HG03159 (cell line): ENCODE data around the gene LSM3.

ENCODE experiments used
- ATAC-seq: cut with Tn5 transposase; IDR thresholded peaks from one replicate; pipeline ENCODE4 v1.9.1; 2021; ENCODE audit warnings: mild to moderate bottlenecking, moderate library complexity; ENCODE audit not compliant: unreplicated experiment

LSM3 gene

DNA sequence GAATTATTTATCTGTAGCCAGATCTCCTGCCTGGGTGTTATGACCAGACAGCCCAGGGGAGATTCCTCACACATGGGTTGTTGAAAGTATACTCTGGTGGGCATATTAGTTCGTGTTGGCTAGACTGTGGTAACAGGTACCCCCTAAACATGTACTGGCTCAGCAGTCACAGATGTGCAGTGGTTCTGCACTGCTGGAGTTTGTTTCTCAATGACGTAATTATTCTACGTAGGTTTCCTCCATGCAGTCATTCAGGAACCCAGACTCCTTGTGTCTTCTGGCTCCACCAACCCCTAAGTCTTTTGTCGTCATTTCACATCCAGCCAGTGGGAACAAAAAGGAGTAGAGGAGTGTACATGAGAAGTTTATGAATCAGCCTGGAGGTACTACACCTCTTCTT is 16.2 kb downstream of the LSM3 start:
- ATAC-seq, result no peak

DNA sequence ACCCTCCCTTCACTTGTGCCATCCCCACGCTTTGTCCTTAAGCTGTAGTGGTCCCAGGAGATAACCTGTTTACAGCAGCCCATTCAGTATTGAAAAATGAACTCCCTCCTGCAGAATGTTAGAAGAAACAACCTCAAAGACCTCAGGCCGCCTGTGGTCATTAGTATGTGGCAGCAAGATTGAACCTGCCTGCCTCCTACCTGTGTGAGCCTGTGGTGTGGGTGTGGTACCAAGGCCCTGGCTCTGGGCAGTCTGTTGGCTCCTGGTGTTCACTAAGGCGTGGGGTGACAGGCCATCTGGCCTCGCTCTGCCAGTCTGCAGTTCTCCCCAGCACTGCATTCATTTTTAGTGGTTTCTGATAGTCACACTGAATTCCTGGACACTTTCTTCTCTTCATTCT is 21.0 kb downstream of the LSM3 start:
- ATAC-seq, result no peak

DNA sequence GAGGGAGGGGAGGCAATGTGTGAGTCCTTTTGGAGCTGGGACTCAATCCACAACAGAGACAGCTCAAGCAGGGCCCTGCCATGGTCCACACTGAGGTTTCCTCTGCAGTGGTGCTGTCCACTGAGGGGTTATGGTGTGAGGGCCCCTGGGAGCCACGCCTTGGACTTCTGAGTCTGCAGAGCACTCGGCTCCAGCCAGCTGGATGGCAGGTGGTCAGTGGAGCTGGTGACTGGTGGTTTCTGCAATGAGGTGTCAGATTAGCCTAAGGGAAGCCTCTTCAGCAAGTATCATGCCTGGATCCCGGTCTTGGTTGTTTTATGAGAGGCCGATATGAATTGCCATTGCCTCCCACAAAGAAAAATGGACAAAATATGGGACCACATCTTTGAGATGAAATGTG is 21.7 kb downstream of the LSM3 start:
- ATAC-seq, result no peak

DNA sequence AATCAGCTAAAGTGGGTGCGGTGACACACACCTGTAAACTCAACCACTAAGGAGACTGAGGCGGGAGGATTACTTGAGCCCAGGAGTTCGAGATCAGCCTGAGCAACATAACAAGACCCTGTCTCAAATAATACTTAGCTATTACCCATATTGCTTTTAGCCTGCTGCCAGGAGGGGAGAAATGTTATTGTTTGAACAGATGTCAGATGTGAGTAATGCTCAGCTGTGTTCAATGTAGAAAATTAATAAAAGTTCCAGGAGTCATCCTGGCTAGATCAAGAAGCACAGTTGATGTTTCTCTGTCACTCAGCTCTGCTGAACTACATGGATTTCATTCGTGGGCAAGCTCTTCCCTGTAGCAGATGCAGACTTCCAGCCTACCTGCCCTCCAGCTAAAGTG is 22.2 kb downstream of the LSM3 start:
- ATAC-seq, result no peak

DNA sequence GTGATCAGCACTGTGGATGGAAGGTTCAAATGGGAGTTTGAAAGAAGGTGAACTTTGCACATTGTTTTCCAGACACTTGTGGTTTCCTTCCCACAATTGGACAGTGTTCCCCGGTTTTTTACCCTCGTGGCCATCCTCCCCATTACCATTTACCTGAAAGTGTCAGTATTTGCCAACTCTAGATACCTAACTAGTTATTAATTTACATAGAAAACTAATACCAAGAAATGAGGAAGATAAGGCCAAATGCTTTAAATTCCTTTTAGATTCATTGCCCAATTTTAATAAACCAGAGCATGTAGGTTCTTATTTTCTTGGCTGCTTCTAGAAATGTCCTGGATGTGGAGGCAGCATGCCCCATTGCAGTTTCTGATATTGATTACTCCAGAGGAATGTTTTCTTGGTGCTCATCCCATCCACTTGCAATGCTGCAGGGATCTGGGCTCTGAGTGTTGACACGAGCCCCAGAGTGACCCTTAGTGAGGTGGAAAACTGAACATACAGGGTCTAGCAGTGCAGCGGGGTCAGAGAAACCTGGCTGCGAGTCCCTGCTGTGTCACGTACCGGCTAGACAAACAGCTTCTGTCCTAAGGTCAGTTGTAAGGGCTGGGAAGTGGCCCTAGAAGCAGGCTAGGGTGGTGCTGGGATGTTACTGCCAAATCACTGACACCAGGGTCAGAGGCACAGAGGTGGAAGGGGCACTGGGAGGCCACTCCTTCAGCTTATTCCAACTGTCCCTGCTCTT is 23.5 kb downstream of the LSM3 start:
- no peak for ATAC-seq

DNA sequence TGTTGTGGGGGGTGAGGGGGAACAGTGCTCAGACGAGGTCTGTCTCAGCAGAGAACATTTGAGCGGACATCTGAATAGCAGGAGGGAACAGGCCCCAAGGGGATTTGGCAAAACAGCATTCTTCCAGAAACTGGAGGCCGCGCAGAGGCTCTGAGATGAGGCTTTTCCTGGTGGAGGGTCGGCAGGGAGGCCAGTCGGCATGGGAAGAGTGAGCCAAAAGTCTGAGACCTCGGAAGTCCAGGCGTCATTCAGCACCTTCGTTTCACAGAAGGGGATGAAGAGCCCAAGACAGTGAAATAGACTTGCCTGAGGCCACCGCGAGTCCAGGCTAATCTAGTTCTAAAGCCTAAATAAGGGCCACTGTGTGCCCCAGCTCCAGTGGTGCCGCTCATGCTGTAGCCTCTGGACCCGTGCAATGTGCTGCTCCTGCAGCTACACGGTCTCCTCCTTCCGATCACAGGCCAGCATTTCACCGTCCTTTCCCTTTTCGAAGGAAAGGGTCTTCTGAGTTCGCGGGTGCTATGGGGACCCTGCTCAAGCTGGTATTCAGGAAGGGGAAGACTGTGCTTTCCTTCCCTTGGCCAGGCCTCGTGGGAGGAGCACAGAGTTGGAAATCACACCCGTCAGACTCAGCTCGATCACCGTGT is 24.4 kb downstream of the LSM3 start:
- ATAC-seq, result no peak

DNA sequence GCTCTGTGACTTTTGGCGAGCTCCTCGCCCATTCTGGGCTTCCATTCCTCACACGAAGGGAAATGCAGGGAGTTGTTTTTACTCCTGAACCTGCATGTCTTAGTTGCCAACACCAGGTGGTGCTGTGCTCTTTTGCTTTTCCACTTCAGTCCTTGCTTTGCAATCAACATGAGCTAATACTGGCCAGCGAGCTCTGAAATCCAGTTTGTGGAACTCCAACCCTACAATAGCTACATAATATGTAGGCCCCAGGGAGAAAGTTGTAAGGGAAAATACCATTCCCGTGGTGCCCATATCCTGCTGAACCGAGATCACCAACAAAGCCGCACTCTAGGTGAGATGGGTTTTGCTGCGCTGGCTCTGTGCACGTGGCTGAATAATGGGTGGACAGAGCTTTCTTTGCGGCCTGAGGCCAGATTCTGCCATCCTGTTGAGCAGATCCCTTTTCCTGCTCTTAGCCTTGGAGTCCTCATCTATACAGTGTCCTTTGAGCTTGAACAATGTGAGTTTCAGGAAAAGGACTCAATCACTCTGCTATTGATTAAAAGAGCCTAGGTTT is 25.0 kb downstream of the LSM3 start:
- peak; percentile 63 for ATAC-seq

DNA sequence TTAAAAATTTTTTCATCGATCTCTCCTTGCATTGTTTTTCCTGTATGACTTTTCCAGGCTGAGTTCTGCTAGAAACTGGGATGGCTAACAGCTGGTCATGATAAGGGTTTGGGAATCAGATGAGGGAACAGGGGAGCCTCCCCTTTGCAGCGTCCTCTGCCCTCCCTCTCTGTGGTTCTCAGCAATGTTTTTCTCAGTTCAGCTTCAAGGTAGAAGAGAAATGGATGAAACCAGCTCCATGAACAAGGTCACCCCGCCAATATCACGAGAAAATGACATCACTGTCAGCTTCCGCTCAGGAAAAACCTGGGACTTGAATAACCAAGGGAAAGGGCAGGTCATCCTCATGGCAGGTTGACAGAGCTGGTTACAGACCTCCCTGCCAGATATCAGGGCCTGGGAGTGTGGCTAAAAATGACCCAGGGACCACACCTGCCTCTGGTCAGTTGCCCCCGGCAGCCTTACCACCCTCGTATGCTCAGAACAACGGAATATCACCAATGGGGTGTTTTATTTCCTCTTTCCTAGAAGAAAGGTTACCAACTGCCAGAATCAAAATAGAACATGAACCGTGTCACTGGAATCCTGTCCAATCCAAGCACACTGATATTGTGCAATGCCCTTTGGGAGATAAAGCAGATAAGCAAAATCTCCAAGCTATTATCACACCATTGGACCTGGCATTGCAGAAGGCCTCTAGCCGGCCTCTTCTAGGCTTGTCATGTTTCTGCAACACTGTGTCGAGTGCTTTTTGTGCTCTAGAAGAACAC is 26.1 kb downstream of the LSM3 start:
- no peak for ATAC-seq

DNA sequence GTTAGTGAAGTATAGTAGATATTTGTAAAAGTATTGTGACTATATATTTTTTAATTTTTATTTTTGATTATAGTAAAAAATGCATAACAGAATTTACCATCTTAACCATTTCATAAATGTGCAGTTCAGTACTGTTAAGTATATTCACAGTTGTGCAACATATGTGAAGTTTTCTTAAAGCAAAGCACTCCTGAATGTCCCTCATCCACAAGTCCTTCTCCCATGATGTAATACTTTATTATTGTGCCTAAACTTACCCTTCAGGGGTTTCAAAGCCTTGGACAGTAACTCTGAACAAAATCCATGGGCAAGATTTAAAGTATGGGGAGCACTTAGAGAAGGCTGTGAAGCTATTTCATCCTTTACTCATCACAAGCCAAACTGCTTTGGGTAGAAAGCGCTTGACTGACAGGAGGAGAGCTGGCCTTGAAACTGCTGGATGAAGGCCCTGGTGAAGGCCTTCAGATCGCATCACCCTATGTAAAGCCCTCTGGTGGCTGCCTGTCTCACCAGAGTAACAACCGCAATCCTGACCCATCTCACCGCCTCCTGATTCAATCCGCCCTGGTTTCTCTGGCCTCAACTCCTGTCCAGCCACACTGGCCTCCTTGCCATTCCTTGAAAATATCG is 28.0 kb downstream of the LSM3 start:
- ATAC-seq, result no peak

DNA sequence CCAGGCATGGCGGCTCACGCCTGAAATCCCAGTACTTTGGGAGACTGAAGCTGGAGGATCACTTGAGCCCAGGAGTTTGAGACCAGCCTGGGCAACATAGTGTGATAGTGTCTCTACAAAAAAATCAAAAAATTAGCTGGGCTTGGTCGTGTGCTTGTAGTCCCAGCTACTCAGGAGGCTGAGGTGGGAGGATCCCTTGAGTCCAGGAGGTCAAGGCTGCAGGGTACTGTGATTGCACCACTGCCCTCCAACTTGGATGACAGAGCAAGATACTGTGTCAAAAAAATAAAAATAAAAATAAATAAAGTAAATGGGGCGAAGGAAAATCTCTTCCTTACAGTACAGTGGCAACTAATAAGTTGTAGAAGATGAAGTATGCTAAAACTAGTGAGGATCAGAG is 29.6 kb downstream of the LSM3 start:
- no peak for ATAC-seq

DNA sequence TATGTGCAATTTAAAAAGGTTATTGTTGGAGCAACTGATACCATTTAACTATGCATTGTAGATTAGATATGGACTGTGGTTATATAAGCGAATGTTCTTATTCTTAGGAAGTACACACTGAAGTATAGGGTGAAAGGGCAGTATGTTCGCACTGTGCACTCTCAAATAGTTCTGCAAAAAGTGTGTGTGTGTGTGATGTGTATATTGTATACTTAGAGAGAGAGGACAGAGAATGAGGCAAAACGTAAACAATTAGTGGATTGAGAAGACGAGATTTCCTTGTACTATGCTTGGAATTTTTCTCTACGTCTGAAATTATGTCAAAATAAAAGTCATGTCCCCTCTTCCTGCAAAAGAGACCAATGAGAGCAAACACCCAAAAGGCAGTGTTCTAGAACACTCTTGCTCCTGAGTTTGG is 30.4 kb downstream of the LSM3 start:
- no peak for ATAC-seq

DNA sequence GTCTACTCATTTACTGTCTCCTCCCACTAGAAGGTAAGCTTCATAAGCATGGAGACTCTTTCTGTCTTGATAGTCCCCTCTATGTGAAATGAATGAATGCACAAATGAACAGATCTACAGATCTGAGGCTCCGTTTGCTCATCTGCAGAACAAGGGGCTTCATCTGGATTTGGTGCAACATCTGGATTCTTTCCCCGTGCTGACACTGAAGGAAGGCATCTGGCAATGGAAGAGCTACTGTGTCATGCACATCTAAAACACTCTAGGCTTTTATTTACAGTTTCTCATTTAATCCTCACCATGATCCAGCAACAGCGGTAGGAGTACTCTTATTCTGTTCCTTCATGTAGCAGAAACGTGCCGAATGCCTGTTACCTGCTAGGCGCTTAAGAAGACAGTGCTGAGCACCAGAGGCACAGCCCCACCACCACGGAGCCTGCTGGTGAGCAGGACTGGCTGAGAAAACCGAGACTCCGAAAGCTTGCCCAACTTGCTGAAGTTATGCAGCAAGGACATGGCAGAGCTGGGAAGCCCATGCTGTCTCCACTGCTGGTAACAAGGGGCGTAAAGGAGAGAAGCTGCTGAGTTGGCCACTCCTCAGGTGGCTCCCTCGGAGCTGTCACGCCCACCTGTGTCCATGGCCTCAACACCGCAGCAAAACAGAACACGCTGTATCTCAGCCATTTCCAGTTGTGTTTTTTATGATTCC is 31.1 kb downstream of the LSM3 start:
- no peak for ATAC-seq

DNA sequence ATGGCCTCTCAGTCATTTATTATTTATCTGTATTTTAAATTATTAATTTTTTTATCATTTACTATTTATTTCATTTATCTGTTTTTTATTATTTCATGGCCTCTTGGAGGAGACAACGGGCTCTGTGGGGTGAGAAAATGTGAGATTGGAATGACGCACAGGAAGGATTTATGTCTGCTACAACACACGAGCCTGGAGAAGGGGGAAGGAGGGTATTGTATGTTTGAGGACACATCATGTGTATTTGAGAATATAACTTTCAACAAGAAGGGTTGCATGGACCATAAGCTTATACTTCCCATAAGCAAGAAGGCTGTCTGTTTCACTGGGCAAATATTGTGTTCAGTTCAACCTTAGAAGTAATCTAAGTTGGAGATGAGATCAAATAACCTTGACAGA is 31.7 kb downstream of the LSM3 start:
- ATAC-seq, result no peak

DNA sequence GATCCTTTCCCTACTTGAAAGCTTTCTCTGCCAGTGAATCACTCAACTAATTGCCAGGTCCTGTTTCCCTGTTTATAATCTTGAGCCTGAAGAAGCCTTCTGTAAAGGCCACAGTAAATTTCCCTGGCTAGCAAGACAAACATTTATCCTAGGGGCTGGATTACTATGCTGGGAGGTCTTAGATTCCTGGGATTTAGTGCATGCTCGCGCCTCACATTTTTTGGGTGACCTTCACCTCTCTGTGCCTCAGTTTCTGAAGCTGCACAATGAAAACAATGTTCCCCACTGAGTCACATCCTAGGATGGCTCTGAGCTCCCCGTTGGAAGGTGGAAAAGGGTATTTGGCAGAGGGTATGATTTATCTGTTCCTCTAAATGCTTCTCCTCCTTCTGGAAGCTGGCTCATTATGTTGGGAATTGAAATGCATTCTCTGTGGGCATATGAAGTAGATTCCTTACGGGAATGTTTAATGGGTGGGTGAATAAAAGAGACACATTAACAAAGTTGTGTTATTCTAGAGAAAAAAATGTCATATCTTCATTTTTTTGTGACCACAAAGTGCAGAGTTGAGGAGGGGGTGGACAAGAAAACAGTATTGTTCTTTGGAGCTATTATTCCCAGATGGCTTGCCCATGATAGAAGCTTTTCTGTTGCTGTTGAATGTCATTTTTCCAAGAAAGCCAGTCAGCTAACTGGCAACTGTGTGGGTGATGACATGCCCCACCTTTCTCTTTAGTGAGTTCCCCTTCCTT is 32.4 kb downstream of the LSM3 start:
- ATAC-seq, result no peak

DNA sequence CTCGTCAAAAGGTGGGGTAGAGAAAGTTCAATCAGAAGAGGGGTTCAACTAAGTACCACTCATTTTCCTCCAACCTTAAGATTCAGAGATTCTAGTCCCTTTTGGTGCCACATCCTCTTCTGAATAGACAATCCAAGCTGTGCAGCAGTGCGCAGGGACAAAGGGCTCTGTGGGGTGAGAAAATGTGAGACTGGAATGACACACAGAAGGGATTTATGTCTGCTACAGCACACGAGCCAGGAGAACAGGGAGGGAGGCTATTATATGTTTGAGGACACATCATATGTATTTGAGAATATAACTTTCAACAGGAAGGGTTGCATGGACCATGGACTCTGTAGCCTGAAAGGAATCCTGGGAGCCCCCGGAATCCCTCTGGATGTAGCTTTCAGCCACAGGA is 33.0 kb downstream of the LSM3 start:
- no peak for ATAC-seq

DNA sequence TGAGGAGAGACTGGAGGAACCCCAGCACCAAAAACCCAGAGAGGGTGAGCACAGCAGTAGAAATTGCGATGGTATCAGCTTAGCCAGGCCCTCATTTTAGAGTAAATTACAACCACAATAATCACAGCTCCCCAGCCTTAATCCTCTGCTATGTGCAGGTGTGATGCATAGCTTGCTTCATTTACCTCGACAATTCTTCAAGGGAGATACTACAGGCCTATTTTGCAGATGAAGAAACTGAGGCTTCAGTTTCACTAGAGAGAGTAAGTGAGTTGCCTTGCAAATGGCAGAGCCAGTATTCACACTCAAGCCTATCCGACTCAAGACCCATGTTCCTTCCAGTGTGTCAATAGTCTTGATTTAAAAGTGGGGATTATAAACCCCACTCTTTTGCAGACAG is 33.4 kb downstream of the LSM3 start:
- ATAC-seq, result no peak

DNA sequence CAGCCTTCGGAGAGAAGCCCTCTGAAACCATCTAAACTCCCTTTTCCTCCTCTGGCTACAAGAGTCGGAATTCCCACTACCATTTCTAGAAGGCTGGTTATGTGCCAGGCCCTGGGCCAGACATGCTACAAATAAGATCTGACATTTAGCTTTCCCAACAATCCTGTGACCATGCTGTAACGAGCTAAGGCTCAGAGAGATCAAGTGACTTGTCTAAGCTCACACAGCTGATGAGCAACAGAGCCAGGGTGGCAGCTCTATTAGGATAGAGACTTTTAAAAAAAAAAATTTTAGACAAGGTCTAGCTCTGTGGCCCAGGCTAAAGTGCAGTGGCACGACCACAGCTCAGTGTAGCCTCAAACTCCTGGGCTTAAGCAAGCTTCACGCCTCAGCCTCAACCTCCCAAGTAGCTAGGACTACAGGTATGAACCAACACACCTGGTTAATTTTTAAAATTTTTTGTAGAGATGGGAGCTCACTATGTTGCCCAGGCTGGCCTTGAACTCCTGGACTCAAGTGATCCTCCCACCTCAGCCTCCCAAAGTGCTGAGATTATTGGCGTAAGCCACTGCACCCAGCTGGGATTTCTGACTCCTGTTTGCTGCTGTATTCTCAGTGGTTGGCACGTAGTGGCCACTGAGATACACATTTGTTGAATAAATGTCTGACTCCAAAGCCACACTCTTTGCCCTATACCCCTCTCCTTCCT is 34.6 kb downstream of the LSM3 start:
- no peak for ATAC-seq

DNA sequence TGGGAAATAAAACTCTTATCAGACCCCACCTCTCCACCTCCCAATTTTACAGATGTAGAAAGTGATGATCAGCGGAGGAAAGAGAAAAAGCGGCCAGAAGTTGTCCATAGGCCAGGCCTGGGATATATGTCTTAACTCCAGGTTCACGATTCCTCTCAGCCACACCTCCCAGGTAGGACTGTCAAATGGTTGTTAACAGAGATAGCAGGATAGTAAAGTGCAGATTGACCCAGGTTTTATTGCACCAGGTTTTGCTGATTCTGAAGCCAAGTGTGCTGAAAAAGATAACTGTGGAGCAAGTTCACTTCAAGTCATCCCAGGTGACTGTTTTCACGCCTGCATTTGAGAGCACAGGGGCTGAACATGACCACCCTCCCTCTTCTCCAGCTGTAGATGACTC is 36.1 kb downstream of the LSM3 start:
- ATAC-seq, result no peak
